Prostate gland (tissue), 2 donors: ENCODE data around the gene TOE1. TPM values are rescaled to one million over a fixed set of nuclear protein-coding genes. Genes with fewer than 3 reads are reported as not detected.
A peak's percentile ranks its signal among the peaks of the same experiment; 100 is the strongest.

ENCODE experiments used
- DNase-seq: peaks from one replicate; pipeline ENCODE4 v3.0.0-alpha.2; 2019; ENCODE audit warnings: low spot score
- H3K27ac ChIP-seq, 2 donors: fragments of 200-600 bp; sonication (generic); 2 replicates each; pipeline ENCODE4 v1.5.1; 2017 to 2019
- H3K27me3 ChIP-seq: fragments of 200-600 bp; sonication (generic); replicated peaks from 2 replicates; pipeline ENCODE4 v1.5.1; 2019; ENCODE audit not compliant: insufficient read depth
- H3K36me3 ChIP-seq, 2 donors: fragments of 200-600 bp; sonication (generic); 1 replicate in 1 of 2; 2 replicates in 1 of 2; pipeline versions ENCODE4 v1.5.1 to v1.8.1; 2017 to 2019
- H3K4me1 ChIP-seq: fragments of 200-600 bp; sonication (generic); replicated peaks from 2 replicates; pipeline ENCODE4 v1.5.1; 2019
- H3K4me3 ChIP-seq, 2 donors: fragments of 200-600 bp; sonication (generic); 2 replicates each; pipeline ENCODE4 v1.5.1; 2017 to 2019
- H3K9me3 ChIP-seq: fragments of 200-600 bp; sonication (generic); 2 replicates; pipeline ENCODE4 v1.5.1; 2017
- POLR2A ChIP-seq: fragments of 450-650 bp; IDR thresholded peaks from one replicate; pipeline ENCODE4 v1.6.1; 2016; ENCODE audit warnings: antibody characterized with exemption, mild to moderate bottlenecking
- POLR2AphosphoS5 ChIP-seq: sonication (generic); formaldehyde crosslinking; IDR thresholded peaks from one replicate; pipeline ENCODE4 v1.6.1; 2017; ENCODE audit warnings: antibody characterized with exemption
- WGBS: methylation state at CpG from one replicate; pipeline ENCODE4 v1.1.5; 2018; 5-methylcytosine and 5-hydroxymethylcytosine counted together
- intact Hi-C: fragments of 100-400 bp; cut with DNase I; formaldehyde crosslinking; loops from one replicate; pipeline ENCODE4 v1.14.2; 2022
- total RNA-seq, 2 donors: library from RNA; depleted of rRNA; stranded (reverse); fragments of >200 nt; gene quantifications; one replicate each; pipeline ENCODE4 v1.1.0, GENCODE V29; 2016
- TF ChIP-seq, protein P1 (sequence below), 4 experiments: fragments of 200-600 bp in 2 of 4; fragments of 450-650 bp in 2 of 4; sonication (generic) in 2 of 4; IDR thresholded peaks; 1 replicate in 3 of 4; 2 replicates in 1 of 4; pipeline ENCODE4 v1.5.1; 2016 to 2019; ENCODE audit warnings: antibody characterized with exemption in 4 of 4, mild to moderate bottlenecking in 2 of 4, moderate library complexity in 2 of 4

Gene TOE1
- total RNA-seq, 2 donors from 2014 or later: 14.8 to 15.7 TPM

DNA sequence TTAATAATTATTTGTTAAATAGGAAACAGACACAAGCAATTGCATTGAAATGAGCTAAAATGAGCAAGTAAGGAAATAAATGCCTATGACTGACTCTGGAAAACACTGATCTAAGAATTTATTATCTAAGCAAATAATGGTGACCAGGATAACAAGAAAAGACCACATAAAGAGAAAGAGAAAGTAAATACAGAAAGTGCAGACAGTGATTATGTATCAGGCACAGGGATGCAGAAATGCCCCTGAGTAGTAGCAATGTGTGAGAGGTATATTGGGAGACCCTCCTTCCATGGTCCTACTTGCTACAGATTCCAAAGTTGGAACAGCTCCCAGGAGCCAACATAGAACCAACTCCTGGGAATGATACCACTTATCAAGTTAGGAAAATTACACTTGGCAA lies 33.6 kb downstream of the TOE1 start:
- TF ChIP-seq POLR2AphosphoS5 (no peak), POLR2A (no peak)
- TF ChIP-seq, protein P1, sequence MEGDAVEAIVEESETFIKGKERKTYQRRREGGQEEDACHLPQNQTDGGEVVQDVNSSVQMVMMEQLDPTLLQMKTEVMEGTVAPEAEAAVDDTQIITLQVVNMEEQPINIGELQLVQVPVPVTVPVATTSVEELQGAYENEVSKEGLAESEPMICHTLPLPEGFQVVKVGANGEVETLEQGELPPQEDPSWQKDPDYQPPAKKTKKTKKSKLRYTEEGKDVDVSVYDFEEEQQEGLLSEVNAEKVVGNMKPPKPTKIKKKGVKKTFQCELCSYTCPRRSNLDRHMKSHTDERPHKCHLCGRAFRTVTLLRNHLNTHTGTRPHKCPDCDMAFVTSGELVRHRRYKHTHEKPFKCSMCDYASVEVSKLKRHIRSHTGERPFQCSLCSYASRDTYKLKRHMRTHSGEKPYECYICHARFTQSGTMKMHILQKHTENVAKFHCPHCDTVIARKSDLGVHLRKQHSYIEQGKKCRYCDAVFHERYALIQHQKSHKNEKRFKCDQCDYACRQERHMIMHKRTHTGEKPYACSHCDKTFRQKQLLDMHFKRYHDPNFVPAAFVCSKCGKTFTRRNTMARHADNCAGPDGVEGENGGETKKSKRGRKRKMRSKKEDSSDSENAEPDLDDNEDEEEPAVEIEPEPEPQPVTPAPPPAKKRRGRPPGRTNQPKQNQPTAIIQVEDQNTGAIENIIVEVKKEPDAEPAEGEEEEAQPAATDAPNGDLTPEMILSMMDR (IDR thresholded peaks at IDR 0.05): no peak
- H3K4me1 ChIP-seq: no peaks in the 10 kb centered on the region
- H3K36me3 ChIP-seq: no peaks in the 10 kb centered on the region
- H3K4me3 ChIP-seq: no peak overlapping the region
- intact Hi-C loops: no loop called here
- H3K27ac ChIP-seq: no peak overlapping the region
- no peaks in the 10 kb centered on the region for H3K27me3 ChIP-seq
- no peak for DNase-seq
- H3K9me3 ChIP-seq: no peaks in the 10 kb centered on the region

DNA sequence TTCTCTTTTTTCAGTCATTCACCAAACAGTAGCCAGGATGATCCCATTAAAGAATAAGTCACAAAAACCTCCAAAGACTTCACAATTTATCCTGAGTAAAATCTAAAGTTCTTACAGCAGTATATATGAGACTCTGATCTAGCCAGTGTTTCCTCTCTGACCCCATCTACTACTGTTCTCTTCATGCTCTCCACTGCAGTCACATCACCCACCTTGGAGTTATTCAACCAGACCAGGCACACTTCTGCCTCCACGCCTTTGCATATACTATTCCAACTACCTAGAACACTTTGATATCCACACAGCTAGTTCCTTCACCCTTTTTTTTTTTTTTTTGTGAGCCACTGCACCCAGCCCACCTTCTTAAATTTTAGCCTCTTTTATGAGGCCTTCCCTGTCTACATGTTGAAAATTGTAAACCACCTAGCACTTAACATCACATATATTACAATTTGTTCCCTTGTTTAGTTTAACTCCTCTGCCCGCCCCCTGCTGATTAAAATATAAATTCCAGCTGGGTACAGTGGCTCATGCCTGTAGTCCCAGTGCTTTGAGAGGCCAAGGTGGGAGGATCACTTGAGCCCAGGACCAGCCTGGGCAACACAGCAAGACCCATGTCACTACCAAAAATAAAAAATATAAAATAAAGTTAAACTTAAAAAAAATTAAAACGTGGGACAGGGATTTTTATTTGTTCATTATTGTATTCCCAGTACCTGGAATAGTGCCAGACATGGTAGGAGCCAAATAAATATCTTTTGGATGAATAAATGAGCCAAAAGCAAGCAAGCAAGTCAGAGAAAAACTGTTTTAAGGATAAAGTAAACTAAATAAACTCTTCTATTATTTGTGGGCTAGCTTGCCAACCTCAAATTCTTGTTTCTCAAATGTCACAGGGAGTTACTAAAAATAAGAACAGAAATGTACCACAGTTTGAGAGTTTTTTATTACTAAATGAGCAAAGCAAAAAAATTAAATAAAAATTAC lies 35.4 kb downstream of the TOE1 start:
- H3K27ac ChIP-seq: no peak overlapping the region
- intact Hi-C loops: loop anchor here (5.0 kb wide), 1 partner anchor 117 kb away; the partner anchor contains the start of gene TESK2

DNA sequence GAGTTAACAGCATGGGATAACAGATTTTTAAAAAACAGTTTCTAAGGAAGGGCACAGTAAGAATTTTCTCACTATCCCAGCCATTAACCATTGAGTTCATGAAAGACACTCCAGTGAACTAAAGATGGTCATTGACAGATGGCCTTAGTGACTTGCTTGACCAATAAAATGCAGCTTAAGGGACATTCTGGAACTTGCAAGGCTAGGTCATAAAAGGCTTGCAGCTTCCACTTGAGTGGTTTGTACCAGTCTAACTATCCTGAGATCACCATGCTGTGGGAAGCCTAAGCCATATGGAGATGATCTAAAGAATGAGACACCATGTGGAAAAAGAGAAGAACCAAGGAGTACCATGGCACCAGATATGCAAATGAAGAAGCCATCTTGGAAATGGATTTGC lies 38.2 kb downstream of the TOE1 start:
- TF ChIP-seq POLR2AphosphoS5 (no peak), POLR2A (no peak)
- TF ChIP-seq, protein P1 (IDR thresholded peaks at IDR 0.05): no peak
- no peak overlapping the region for H3K27ac ChIP-seq
- no peak for DNase-seq
- H3K9me3 ChIP-seq: no peaks in the 10 kb centered on the region
- no peak overlapping the region for H3K4me3 ChIP-seq
- no peaks in the 10 kb centered on the region for H3K27me3 ChIP-seq
- intact Hi-C loops: loop anchor here (5.0 kb wide), 1 partner anchor 114 kb away; the partner anchor contains the start of gene TESK2
- no peaks in the 10 kb centered on the region for H3K36me3 ChIP-seq
- no peaks in the 10 kb centered on the region for H3K4me1 ChIP-seq

More for the DNA sequence above, 35.4 kb downstream of the TOE1 start:
- no peaks in the 10 kb centered on the region for H3K27me3 ChIP-seq
- 37% methylated on average over 3 of the region's 3 CpGs for WGBS
- DNase-seq: no peak
- no peak overlapping the region for H3K4me3 ChIP-seq
- H3K4me1 ChIP-seq: no peaks in the 10 kb centered on the region
- TF ChIP-seq, protein P1 (IDR thresholded peaks at IDR 0.05): peak in 1 of 4 experiments; percentile 2
- TF ChIP-seq POLR2AphosphoS5: no peak
- H3K36me3 ChIP-seq: no peaks in the 10 kb centered on the region
- H3K9me3 ChIP-seq: no peaks in the 10 kb centered on the region

GRCh38 chr1:45379524-45379923 lies 39.6 kb downstream of the TOE1 start:
- Histone ChIP-seq H3K27ac (no peak overlapping the region), H3K36me3 (no peaks in the 10 kb centered on the region), H3K9me3 (no peaks in the 10 kb centered on the region), H3K4me1 (peaks cover 9% of the 10 kb centered on the region), H3K4me3 (no peak overlapping the region), H3K27me3 (no peaks in the 10 kb centered on the region)
- intact Hi-C loops: loop anchor here (5.0 kb wide), 1 partner anchor 113 kb away; the partner anchor contains the start of gene TESK2
- TF ChIP-seq POLR2AphosphoS5: no peak
- TF ChIP-seq, protein P1 (IDR thresholded peaks at IDR 0.05): no peak
- TF ChIP-seq POLR2A: no peak
- WGBS: 95% methylated on average over 6 of the region's 6 CpGs
- no peak for DNase-seq

- Histone ChIP-seq H3K9me3 (no peaks in the 10 kb centered on the region), H3K4me3 (no peak overlapping the region), H3K36me3 (no peaks in the 10 kb centered on the region), H3K27me3 (no peaks in the 10 kb centered on the region), H3K27ac (no peak overlapping the region), H3K4me1 (peaks cover 11% of the 10 kb centered on the region)
- TF ChIP-seq, protein P1 (IDR thresholded peaks at IDR 0.05): no peak
- TF ChIP-seq POLR2A: no peak
- no peak for TF ChIP-seq POLR2AphosphoS5
- intact Hi-C loops: no loop called here
- 85% methylated on average over 4 of the region's 4 CpGs for WGBS
- DNase-seq: no peak
These were observed 40.2 kb downstream of the TOE1 start for GRCh38 chr1:45380125-45380524.
